Measurements from ENCODE around the gene SORL1.

DNA sequence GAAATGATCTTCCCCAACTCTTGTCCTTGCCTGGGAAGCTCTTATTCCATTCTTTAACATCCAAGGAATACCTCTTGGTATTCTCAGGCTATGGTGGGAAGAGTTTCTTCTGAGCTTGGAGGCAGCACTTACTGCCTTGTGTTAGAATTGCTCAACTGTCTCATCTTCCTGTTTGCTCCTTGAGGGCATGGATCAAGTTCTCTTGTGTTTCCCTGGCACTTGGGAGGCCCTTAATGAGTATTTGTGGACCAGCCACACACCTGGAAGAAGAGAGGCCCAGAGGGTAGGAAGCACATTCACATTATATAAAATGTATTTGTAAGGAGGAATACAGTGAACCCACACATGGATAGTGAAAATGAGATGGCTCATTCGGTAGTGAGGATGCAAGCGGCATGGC, 4.0 kb downstream of the SORL1 start:
- TF ChIP-seq, protein P1, sequence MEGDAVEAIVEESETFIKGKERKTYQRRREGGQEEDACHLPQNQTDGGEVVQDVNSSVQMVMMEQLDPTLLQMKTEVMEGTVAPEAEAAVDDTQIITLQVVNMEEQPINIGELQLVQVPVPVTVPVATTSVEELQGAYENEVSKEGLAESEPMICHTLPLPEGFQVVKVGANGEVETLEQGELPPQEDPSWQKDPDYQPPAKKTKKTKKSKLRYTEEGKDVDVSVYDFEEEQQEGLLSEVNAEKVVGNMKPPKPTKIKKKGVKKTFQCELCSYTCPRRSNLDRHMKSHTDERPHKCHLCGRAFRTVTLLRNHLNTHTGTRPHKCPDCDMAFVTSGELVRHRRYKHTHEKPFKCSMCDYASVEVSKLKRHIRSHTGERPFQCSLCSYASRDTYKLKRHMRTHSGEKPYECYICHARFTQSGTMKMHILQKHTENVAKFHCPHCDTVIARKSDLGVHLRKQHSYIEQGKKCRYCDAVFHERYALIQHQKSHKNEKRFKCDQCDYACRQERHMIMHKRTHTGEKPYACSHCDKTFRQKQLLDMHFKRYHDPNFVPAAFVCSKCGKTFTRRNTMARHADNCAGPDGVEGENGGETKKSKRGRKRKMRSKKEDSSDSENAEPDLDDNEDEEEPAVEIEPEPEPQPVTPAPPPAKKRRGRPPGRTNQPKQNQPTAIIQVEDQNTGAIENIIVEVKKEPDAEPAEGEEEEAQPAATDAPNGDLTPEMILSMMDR (IDR thresholded peaks at IDR 0.05) = no peak
- TF ChIP-seq POLR2A (IDR thresholded peaks at IDR 0.05) = no peak
